GM18505 (cell line): ENCODE measurements around the gene KCNE5.
"Not testable (repeated sequence)": the region's sequence is repeated elsewhere in the genome, so short reads cannot be mapped to it uniquely, and the experiment has no call there.

Experiments used
- ATAC-seq: cut with Tn5 transposase; IDR thresholded peaks from one replicate; pipeline ENCODE4 v1.9.1; 2021; ENCODE audit not compliant: unreplicated experiment
- POLR2A ChIP-seq: IDR thresholded peaks from 4 replicates; pipeline ENCODE4 v1.6.1; 2011; ENCODE audit warnings: borderline replicate concordance; ENCODE audit not compliant: insufficient read depth, insufficient read length; ENCODE audit errors: extremely low read depth

KCNE5 gene

DNA sequence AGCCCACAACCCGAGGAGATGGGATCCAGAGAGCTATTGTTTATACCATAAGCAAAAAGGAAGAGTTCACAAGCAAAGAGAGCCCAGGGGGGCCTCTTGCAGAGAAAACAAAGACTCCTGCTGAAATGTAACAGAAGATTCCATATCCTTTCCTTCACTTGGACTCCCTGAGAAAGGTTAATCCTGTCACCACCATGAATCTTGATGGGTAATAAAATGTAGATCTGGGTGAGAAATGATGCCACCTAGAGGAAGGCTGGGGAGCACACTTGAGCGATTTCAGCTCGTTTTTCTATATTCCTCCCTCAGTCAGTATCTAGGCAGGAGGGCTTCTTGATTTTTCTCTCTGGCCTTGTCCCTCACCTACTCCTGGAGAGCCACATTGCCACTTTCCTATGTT, 10.2 kb upstream of the KCNE5 start:
- ATAC-seq, result peak; percentile 74
- TF ChIP-seq POLR2A, result no peak

- no peak for ATAC-seq
- no peak for TF ChIP-seq POLR2A
Measured at GRCh38 chrX:109632906-109633504, 8.0 kb upstream of the KCNE5 start.

- no peak for TF ChIP-seq POLR2A
- no peak for ATAC-seq
Measured at GRCh38 chrX:109629310-109629709, 4.3 kb upstream of the KCNE5 start.

GRCh38 chrX:109626637-109627036, 1.7 kb upstream of the KCNE5 start:
- ATAC-seq, result no peak
- no peak for TF ChIP-seq POLR2A

DNA sequence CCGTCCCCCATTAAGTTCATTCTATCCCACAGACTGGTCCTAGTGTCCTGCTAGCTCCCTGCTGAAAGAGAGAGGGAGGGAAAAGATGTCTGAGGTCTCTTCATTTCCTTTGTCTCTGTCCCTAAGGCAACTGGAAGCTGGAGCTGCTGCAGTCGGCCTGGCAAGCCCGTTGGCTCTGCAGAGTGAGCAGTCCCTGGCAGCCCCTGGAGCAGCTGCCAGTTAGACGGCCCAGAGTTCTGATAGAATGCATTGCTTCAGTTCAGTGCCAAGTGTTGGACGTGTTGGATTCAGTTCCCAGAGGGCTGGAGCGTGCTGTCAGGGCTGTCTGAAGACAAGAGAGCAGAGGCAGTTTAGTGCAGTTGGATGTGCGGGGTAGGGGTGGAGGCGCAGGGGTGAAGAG, 975 bp downstream of the KCNE5 start:
- ATAC-seq, result no peak
- no peak for TF ChIP-seq POLR2A

DNA sequence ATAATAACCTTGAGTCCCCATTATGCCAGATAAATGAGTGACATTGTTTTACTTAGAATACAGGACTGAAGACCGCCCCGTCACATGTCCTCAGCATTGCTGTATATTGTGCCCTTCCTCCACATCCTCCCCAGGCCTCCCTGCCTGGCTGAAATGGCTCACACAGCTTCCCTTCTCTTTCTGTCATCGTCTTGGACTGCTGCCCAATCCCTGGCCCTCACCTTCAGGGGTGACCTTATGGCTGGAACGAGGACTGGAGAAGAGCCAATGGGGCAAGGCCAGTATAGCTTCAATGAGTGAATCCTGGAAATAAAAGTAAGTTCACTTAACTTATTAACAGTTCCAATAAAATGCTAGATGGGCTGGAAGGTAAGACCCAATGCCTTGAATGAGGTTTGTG, 2.7 kb downstream of the KCNE5 start:
- no peak for TF ChIP-seq POLR2A

GRCh38 chrX:109619771-109620170, 5.2 kb downstream of the KCNE5 start:
- TF ChIP-seq POLR2A, result no peak
- no peak for ATAC-seq

More for the DNA sequence above, 2.7 kb downstream of the KCNE5 start:
- ATAC-seq, result no peak

GRCh38 chrX:109614951-109615350, 10.0 kb downstream of the KCNE5 start:
- ATAC-seq, result no peak
- no peak for TF ChIP-seq POLR2A

DNA sequence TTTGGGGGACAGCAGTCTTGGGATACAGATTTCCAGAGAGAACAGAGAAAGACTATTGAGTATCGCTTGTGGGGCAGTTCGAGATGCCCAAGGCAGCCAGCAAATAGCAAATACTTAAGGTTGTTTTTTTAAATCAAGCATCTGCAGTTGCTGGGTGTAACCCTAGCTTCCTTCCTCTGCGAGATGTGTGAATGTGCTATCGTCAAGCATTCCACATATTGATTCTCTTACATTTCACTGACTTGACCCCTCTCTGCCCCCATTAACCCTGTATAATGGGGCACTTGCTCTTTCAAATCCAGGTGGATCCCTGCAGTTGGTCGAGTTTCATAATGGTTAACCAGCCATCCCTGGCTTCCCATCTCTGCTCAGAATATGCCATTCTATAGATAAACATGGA, 23.5 kb downstream of the KCNE5 start:
- no peak for TF ChIP-seq POLR2A
- no peak for ATAC-seq

DNA sequence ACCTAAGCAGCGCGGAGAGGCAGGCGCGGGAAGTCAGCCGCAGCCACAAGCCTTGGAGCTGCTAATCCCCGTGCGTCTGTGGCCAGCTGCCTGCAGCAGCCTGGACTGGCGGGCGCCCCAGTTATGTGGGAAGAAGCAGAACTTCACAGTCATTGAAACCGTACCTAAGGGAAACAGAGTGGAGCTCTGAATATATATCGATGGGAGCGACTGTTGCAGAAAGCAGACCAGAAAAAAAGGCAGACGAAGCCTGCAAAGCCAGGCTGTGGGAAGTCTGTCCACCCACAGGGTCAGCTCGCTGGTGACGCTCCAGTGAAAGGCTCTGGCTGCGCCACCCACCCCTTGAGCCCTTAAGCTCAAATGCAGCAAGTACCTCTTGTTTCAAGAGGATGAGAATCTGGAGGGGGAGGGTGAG, 24.7 kb downstream of the KCNE5 start:
- no peak for ATAC-seq
- no peak for TF ChIP-seq POLR2A

DNA sequence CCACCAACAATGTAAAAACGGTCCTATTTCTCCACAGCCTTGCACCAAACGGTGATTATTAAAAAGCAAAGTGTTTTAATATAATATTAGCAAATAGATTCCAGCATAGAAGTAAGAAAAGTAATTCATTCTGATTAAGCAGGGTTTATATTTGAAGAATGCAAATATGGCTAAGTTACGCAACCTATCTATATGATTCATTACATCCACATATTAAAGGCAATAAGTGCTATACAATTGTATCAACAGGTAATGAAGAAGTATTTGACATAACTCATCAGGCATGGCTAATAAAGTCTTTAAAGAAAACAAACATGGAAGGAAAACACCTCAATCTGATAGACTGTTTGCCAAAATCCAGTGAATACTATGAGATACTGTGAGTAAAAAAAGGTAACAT, 29.0 kb downstream of the KCNE5 start:
- no peak for TF ChIP-seq POLR2A

DNA sequence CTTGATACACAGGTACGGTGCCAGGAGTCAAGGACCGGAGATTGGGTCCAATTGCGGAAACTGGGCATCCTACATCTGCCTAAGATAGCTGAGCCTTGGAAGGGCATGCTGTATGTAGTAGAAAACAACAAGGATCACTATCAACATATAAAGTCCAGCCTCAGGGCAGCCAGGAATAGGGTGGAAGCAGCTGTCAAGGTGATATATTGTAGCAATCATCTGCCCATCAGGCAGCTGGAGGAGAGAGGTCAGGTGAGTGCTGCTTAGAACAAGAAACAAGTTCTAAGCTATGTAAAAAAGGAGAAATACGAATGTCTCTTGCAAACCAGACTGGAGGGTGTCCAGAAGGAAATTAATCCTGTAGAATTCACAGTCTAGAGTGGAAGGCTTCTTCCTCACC, 34.8 kb downstream of the KCNE5 start:
- TF ChIP-seq POLR2A, result no peak

More for the DNA sequence above, 29.0 kb downstream of the KCNE5 start:
- ATAC-seq, result no peak

GRCh38 chrX:109585488-109585887, 39.5 kb downstream of the KCNE5 start:
- ATAC-seq, result no peak
- no peak for TF ChIP-seq POLR2A

More for the DNA sequence above, 34.8 kb downstream of the KCNE5 start:
- no peak for ATAC-seq

- TF ChIP-seq POLR2A, result no peak
- ATAC-seq, result no peak
Measured at GRCh38 chrX:109578916-109579315, 46.1 kb downstream of the KCNE5 start.

DNA sequence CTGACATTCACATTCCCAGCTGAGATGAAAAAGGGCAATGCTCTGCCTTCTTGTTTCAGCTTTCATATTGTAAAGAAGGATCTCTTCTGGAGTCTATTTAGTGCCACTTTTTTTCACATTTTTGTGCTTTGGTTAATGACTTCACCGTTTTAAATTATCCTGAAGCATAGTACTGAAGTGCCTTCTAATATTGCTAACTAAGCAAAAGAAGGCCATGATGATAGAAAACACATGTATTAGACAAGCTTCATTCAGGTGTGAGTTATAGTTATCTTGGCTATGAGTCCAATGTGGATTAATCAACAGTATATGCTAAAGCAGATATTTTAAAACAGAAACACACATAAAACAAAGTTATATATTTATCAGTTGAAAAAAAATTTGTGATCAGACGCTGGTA, 47.9 kb downstream of the KCNE5 start:
- no peak for TF ChIP-seq POLR2A
- ATAC-seq, result no peak

DNA sequence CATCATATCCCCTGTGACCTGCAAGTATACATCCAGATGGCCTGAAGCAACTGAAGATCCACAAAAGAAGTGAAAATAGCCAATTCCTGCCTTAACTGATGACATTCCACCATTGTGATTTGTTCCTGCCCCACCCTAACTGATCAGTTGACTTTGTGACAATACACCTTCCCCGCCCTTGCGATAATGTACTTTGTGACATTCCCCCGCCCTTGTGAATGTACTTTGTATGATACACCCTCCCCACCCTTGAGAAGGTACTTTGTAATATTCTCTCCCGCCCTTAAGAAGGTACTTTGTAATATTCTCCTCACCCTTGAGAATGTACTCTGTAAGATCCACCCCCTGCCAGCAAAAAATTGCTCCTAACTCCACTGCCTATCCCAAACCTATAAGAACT, 48.9 kb downstream of the KCNE5 start:
- ATAC-seq, result not testable (repeated sequence)
